UCSD-AML1 (cell line): ENCODE data around the gene RMDN3.
A peak's percentile ranks its signal among the peaks of the same experiment; 100 is the strongest.

Experiments
- DNase-seq: peaks from one replicate; lab custom pipeline; 2025; ENCODE audit not compliant: unreplicated experiment; lab: John Stamatoyannopoulos, UW

The RMDN3 gene

GRCh38 chr15:40773496-40773895 lies 18.4 kb upstream of the RMDN3 start:
- no peak for DNase-seq

DNA sequence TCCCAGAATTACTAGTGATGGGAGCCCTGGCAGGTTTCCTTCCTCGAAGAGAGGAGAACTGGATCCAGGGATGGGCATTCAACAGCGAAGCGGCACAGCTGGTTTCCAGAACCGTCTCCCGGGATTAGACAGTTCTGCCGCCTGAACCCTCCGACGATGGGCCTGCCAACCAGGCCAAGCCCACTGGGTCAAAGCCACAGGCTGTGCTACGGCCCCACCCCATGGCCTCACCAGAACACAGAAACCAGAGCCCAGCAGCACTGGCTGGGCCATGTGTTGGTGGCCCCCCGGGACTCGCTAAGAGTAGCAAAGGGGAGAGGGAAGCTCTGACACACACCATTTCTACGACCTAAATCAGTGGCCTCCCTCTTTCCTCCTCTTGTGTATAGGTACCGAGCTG lies 17.0 kb upstream of the RMDN3 start:
- DNase-seq = no peak

DNA sequence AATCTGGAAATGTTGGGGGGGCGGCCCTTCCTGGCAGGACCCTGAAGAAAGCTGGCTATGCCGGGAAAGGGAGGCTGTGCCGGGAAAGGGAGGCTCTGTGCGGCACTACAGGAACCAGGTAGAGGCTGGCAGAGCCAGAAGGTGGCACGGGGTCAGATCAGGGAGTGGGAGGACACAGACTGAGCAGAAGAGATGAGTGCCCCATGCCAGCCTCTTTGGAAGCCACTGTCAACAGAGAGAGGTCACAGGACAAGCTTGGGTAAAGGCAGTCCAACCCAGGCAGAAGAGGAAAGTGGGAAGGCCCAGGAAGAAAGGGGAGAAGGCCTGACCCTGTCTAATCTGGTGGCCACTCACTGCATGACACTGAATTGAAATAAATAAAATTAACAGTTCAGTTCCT lies 16.2 kb upstream of the RMDN3 start:
- DNase-seq = no peak

DNA sequence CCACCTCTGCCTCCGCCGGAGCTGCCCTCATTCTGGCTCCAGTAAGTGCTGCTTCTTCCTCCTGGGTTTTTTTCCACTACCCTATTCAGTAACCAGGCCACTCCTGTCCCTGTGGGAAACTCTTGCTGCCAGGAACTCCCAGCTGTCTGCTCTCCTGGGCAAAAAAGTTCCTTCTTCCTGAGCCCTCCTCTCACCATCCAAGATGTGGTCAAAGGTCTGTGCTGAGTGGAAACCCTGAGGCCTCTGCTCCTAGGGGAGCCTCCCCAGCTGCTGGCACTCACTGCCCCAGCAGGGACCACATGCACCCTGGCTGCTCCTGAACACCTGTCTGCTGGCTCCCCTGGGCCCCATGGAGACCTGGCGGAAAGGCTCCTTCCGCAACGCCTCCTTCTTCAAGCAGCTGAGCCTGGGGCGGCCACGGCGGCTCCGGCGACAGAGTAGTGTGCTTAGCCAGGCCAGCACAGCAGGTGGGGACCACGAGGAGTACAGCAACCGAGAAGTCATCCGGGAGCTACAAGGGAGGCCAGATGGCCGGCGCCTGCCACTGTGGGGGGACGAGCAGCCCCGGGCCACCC lies 15.2 kb upstream of the RMDN3 start:
- DNase-seq = no peak

- peak; percentile 52 for DNase-seq
Measured at GRCh38 chr15:40769274-40770146, 14.5 kb upstream of the RMDN3 start, which contains the start of gene C15orf62. TSS of gene C15orf62 (plus strand) at chr15:40769980. CDS start at chr15:40770496, 516 bp downstream.

DNA sequence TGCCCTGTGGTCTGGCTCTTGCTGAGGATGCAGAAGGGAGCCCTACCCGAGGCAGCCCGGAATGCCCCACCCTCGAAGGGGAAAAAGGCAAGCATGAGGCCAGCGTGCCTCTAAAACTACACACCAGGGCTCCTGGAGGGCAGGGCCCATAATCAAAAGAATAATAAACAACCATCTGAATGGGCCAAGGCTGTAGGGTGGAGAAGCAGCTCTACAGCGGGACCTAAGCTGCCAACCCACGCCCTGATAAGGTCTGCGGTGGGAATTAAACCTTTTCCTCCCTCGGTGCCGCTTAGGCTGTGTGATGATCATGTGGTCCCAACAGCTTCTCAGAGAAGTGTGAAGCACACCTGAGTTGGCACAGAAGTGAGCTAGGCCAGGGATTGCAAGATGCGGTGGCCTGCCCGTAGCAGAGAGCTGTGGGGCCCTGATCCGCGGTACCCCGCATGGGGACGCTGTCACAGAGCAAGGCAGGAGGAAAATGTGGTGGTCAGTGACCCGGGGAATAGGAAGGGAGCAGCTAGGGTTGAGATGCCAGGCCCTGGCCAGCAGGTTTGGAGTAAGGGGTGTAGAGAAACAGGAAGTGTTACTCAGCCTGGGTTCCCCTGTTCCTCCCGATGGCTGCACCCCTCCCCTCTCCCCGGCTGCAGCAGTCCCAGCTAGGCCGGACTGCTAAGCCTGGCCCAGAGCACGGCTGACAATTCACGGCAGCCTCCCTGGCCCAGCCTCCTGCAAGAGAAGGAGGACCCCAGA lies 13.6 kb upstream of the RMDN3 start:
- no peak for DNase-seq

DNA sequence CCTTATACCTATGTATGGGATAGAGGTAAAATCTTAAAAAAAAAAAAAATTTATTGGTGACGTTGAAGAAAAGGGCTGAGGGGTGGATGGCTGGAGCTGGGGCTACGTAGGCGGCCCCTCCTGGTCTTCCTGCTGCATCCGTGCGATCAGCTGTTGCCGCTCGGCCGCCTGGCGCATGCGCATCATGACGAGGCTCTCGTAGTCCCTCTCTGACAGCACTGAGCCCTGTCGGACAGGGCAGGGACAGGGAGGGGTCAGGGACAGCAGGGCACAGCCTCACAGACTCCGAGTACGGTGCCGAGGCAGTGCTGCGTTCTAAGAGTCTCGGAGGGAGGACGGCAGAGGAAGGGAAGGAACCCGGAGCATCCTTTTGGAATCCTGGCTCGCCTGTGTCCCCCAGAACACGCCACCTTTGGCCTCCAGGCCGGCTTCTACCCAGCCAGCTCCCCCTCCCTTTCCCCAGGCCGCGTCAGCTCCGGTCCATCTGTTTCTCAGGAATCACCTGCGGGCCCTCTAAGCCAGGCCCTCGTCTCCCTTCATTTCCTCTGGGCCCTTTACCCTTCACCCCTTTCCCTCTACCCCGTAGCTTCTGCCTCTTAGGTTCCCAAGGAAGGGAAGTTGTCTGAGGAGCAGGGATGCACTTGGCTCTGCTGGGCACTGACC lies 12.9 kb upstream of the RMDN3 start:
- DNase-seq = no peak

- DNase-seq = no peak
Measured at GRCh38 chr15:40766906-40767837, 12.1 kb upstream of the RMDN3 start.

GRCh38 chr15:40766194-40766815 lies 11.3 kb upstream of the RMDN3 start:
- no peak for DNase-seq

DNA sequence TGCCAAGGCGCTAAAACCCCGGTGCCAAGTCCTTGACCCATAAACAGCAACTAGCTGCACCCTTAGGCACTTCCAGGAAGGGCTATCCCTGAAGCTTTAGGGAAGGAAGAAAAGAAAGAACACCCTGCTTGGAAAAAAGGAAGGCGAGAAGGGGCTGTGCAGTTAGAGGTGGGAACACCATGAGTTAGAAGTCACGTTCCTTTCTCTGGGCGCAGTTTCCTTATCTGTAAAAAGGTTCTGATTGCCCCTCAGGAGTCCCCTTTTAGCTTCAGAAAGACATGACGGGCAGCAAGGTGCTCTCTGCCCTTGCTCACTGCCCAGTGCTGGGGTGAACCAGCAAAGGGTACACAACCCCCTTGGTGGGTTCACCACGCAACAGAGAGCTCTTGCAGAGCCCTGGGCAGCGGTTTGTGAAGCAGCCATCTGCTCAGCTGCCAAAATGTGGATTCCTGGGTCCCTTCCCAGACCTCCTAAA lies 9.6 kb upstream of the RMDN3 start:
- DNase-seq = no peak

- no peak for DNase-seq
Measured at GRCh38 chr15:40763801-40764628, 9.0 kb upstream of the RMDN3 start, which contains the start of gene GCHFR. TSS of gene GCHFR (plus strand) at chr15:40764068. CDS start at chr15:40764181, 113 bp downstream.

DNA sequence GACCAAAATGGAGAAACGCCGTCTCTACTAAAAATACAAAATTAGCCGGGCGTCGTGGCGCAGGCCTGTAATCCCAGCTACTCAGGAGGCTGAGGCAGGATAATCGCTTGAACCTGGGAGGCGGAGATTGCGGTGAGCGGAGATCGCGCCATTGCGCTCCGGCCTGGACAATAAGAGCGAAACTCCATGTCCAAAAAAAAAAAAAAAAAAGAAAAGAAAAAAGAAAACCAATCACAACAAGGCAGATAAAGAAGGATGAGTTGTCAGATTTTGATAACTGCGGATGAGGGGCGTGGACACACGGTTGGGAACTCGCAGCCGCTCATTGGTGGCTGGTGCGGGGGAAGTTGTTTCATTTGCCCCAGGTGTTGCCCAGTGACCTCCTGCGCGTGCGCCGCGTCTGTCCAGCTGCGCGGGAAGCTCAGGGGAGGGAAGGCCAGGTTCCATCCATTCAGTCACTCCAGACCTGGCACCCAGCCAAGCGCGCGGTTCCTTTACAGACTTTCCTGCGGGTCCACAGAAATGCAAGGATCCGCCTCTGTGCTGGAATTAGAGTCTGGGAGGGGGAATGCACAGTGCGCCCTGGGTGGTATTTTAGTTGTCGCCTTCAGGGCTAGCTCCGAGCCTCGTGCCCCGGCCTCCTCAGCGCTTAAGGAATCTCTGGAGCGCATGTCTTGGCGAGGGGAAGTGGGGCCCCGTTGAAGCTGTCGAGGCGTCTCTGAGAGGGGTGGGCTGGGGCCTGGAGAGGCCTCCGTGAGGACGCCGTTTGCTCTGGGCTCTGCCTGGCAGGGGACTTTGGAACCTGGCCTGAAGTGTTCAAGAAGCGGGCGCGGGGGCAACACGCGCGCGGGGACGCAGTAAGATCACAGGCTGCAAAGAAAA lies 8.1 kb upstream of the RMDN3 start:
- no peak for DNase-seq

DNA sequence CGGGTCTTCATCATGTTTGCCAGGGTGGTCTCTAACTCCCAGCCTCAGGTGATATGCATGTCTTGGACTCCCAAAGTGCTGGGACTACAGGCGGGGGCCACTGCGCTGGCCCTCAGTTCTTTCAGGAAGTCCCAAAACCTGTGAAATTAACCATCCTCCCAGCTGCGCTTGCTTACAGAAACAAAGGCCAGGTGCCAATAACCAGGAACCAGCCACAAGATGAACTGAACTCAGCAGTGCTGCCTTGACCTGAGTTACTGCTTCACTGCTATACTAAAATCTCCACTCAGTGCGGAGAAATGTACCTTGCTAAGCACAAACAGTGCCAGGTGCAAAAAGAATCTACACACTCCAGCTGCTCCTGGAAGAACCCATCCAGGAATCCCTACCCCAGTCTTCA lies 4.9 kb upstream of the RMDN3 start:
- DNase-seq = no peak

DNA sequence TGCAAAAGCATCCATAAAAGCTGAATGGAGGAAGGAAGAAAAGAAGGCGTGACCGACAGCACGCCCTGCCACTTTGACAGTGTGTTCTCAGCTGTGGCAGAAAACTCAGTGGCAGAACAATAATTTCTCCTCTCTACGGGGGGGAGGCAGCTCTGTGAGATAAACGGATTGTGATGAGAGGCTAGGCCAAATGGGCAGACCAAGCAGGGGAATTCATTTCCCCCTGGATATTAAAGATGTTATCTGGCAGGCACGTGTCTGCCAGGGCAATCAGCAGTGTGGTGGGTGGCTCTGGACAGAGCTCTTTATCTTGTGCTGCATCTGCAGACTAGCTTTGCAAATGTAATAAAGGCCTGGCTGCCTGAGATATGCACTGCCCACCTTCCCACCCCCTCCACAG lies 1.9 kb upstream of the RMDN3 start:
- no peak for DNase-seq

- no peak for DNase-seq
Measured at GRCh38 chr15:40755812-40756208, 756 bp upstream of the RMDN3 start.

DNA sequence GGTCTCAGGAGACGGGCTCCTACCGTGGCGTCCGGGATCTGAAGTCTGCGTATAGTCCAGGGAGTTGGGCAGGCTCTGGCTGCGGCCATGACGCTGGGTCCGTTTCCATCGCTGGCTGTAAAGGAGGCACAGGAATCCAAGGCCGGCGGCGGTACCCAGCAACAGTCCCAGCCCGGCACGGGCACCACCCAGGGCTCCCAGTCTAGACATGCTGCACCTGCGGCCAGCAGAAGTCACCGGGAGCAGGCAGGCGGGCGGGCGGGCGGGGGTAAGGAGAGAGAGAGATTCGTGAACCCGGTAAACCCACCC lies 526 bp downstream of the RMDN3 start:
- no peak for DNase-seq

GRCh38 chr15:40751745-40752144 lies 3.3 kb downstream of the RMDN3 start:
- DNase-seq = no peak

- no peak for DNase-seq
Measured at GRCh38 chr15:40750885-40751284, 4.2 kb downstream of the RMDN3 start.
